ENCODE measurements around the gene SMIM12.

- TF ChIP-seq CTCF (IDR thresholded peaks at IDR 0.05; ENCODE audit: low read depth, low read length) = no peak
- no peak for TF ChIP-seq POLR2A (IDR thresholded peaks at IDR 0.05; ENCODE audit: extremely low read depth, insufficient read length)
- TF ChIP-seq MAX (IDR thresholded peaks at IDR 0.05; ENCODE audit: low read depth, low read length) = no peak
- no peak for TF ChIP-seq MYC (IDR thresholded peaks at IDR 0.05; ENCODE audit: low read depth, low read length)
These were observed 9.2 kb downstream of the SMIM12 start for GRCh38 chr1:34850382-34850781.
